Right cardiac atrium (tissue), 5 donors: ENCODE data around the gene DENND11. TPM values are rescaled to one million over a fixed set of nuclear protein-coding genes. Genes with fewer than 3 reads are reported as not detected.
A peak's percentile ranks its signal among the peaks of the same experiment; 100 is the strongest.

Source experiments
- ATAC-seq, 2 donors: fragments of 200-7000 bp; cut with Tn5 transposase; one replicate each; pipeline versions ENCODE4 v1.8.0 to v1.9.1; 2020; ENCODE audit warnings: moderate library complexity in 2 of 2, mild to moderate bottlenecking in 1 of 2
- DNase-seq, 3 donors: peaks; one replicate each; pipeline ENCODE4 v3.0.0-alpha.2; 2020
- H3K27ac ChIP-seq: one replicate; pipeline ENCODE4 v1.5.1; 2013; ENCODE audit warnings: mild to moderate bottlenecking, low read length, control low read depth, moderate library complexity
- H3K27me3 ChIP-seq: one replicate; pipeline ENCODE4 v1.6.1; 2013; ENCODE audit not compliant: control insufficient read depth, insufficient read depth
- H3K4me1 ChIP-seq: one replicate; pipeline ENCODE4 v1.6.1; 2013; ENCODE audit warnings: low read length; ENCODE audit not compliant: control insufficient read depth, insufficient read depth
- H3K4me3 ChIP-seq: one replicate; pipeline ENCODE4 v1.5.1; 2013; ENCODE audit warnings: low read length, control low read depth
- H3K9me3 ChIP-seq: one replicate; pipeline ENCODE4 v1.6.1; 2013; ENCODE audit warnings: low read length; ENCODE audit not compliant: control insufficient read depth
- WGBS: extraction: QIAGEN DNeasy Blood & Tissue Kit; methylation state at CpG from one replicate; pipeline ENCODE4 v1.1.7; 2013; 5-methylcytosine and 5-hydroxymethylcytosine counted together
- intact Hi-C, 4 donors: fragments of 100-400 bp; cut with DNase I; formaldehyde crosslinking; loops; one replicate each; pipeline versions ENCODE4 v1.11.0 to v1.14.0; 2022 to 2023
- long read RNA-seq, 4 donors: library from polyadenylated mRNA; unstranded; transcript quantifications; one replicate each; pipeline ENCODE4 v2.0.0, GENCODE V29; 2020 to 2021
- polyA plus RNA-seq: library from polyadenylated mRNA; stranded (reverse); fragments of 200-250 nt; gene quantifications from one replicate; pipeline ENCODE4 v1.2.3, GENCODE V29; 2013
- total RNA-seq, 4 donors: library from RNA; stranded (reverse); fragmentation: NEBNext Ultra II Directional; extraction: Animal tissue kit (Norgen Biotek cat#: 25700); gene quantifications; one replicate each; pipeline ENCODE4 v1.2.1, GENCODE V29; 2021
- donor health status: healthy with polysubstance abuse.
- donor health status: DM: no; HTN: yes; CAD: no.
- donor health status: DM: no; HTN: no; CAD: no.
- donor health status: DM: no; HTN: yes; CAD: no; lungs with severe emphysema.
- donor health status: DM: yes; HTN: yes; CAD: no.

DENND11 gene
- total RNA-seq (10 to 100 TPM; 10.6 to 11.9 (median 11.6) TPM), polyA plus RNA-seq (5.2 TPM)
- long read RNA-seq, donor 1, full-length matches to known transcripts = 10 of 21 reads
- long read RNA-seq, donor 1, partial matches to known transcripts = 3 of 21 reads
- long read RNA-seq, donor 1, other reads (novel, unspliced or antisense) = 8 of 21 reads
- long read RNA-seq, donor 2, full-length matches to known transcripts = 4 of 8 reads
- long read RNA-seq, donor 2, partial matches to known transcripts = 2 of 8 reads
- long read RNA-seq, donor 2, other reads (novel, unspliced or antisense) = 2 of 8 reads
- long read RNA-seq, donor 3, partial matches to known transcripts = 9 of 9 reads
- long read RNA-seq, donor 3, other reads (novel, unspliced or antisense) = 0 of 9 reads
- long read RNA-seq, donor 4, full-length matches to known transcripts = 7 of 16 reads
- long read RNA-seq, donor 4, partial matches to known transcripts = 3 of 16 reads
- long read RNA-seq, donor 4, other reads (novel, unspliced or antisense) = 6 of 16 reads

- peak within 1 kb of the TSS; percentile 100 for H3K4me3 ChIP-seq
- ATAC-seq = peak; percentile 81 to 83
- H3K27ac ChIP-seq = peak within 1 kb of the TSS; percentile 86
- H3K9me3 ChIP-seq = no peaks in the 10 kb centered on the region
- intact Hi-C loops = no loop called here
- DNase-seq = peak; percentile 53 to 85 (median 84)
- H3K4me1 ChIP-seq = peaks cover 4% of the 10 kb centered on the region
- WGBS = under 1% methylated on average over 61 of the region's 62 CpGs
- no peaks in the 10 kb centered on the region for H3K27me3 ChIP-seq
Measured at GRCh38 chr7:141702047-141702567, at the start of gene DENND11. DENND11 (minus strand) TSS chr7:141702166; CDS start chr7:141702153, 13 bp downstream.

GRCh38 chr7:141748396-141748795 is 46.4 kb upstream of the DENND11 start:
- intact Hi-C loops = no loop called here
- Histone ChIP-seq H3K27ac (no peak overlapping the region), H3K4me3 (no peak overlapping the region), H3K4me1 (no peaks in the 10 kb centered on the region), H3K27me3 (no peaks in the 10 kb centered on the region), H3K9me3 (peaks cover 5% of the 10 kb centered on the region)
- ATAC-seq (no peak), DNase-seq (no peak)
- WGBS = 96% methylated on average over 2 of the region's 2 CpGs

- intact Hi-C loops = no loop called here
- no peaks in the 10 kb centered on the region for H3K9me3 ChIP-seq
- no peak for ATAC-seq
- DNase-seq = no peak
- no peaks in the 10 kb centered on the region for H3K4me1 ChIP-seq
- H3K27ac ChIP-seq = no peak overlapping the region
- H3K4me3 ChIP-seq = no peak overlapping the region
- no peaks in the 10 kb centered on the region for H3K27me3 ChIP-seq
- WGBS = 82% methylated on average over 2 of the region's 2 CpGs
Measured at GRCh38 chr7:141744131-141744530, 42.2 kb upstream of the DENND11 start.

GRCh38 chr7:141742229-141742628 is 40.3 kb upstream of the DENND11 start:
- Histone ChIP-seq H3K4me1 (no peaks in the 10 kb centered on the region), H3K4me3 (no peak overlapping the region), H3K27ac (no peak overlapping the region), H3K9me3 (no peaks in the 10 kb centered on the region), H3K27me3 (no peaks in the 10 kb centered on the region)
- DNase-seq (no peak), ATAC-seq (no peak)
- intact Hi-C loops = no loop called here
- 45% methylated on average over 1 of the region's 1 CpG for WGBS

- H3K4me3 ChIP-seq = no peak overlapping the region
- no peak for ATAC-seq
- H3K27me3 ChIP-seq = no peaks in the 10 kb centered on the region
- no peaks in the 10 kb centered on the region for H3K4me1 ChIP-seq
- WGBS = 71% methylated on average over 3 of the region's 3 CpGs
- H3K27ac ChIP-seq = no peak overlapping the region
- DNase-seq = no peak
- intact Hi-C loops = no loop called here
- H3K9me3 ChIP-seq = no peaks in the 10 kb centered on the region
Measured at GRCh38 chr7:141739250-141739649, 37.3 kb upstream of the DENND11 start.

GRCh38 chr7:141738592-141739013 is 36.6 kb upstream of the DENND11 start:
- Histone ChIP-seq H3K27ac (peak overlapping the region; percentile 76), H3K9me3 (no peaks in the 10 kb centered on the region), H3K4me1 (no peaks in the 10 kb centered on the region), H3K4me3 (peak overlapping the region; percentile 73), H3K27me3 (no peaks in the 10 kb centered on the region)
- WGBS = under 1% methylated on average over 6 of the region's 6 CpGs
- ATAC-seq = no peak
- intact Hi-C loops = no loop called here
- no peak for DNase-seq

- Histone ChIP-seq H3K27ac (peak within 1 kb of the TSS; percentile 93), H3K27me3 (no peaks in the 10 kb centered on the region), H3K4me3 (peak within 1 kb of the TSS; percentile 73), H3K4me1 (no peaks in the 10 kb centered on the region), H3K9me3 (no peaks in the 10 kb centered on the region)
- ATAC-seq (peak; percentile 98), DNase-seq (peak; percentile 89 to 94 (median 94))
- intact Hi-C loops = no loop called here
- WGBS = 3% methylated on average over 46 of the region's 46 CpGs
Measured at GRCh38 chr7:141737836-141738591, 36.0 kb upstream of the DENND11 start, which contains the start of gene SSBP1. SSBP1 (plus strand) TSS chr7:141738358; CDS start chr7:141739167, 809 bp downstream.

- no peaks in the 10 kb centered on the region for H3K4me1 ChIP-seq
- peak; percentile 10 to 22 for ATAC-seq
- WGBS = 75% methylated on average over 11 of the region's 11 CpGs
Measured at GRCh38 chr7:141737118-141737835, 35.3 kb upstream of the DENND11 start.

GRCh38 chr7:141731476-141732149 is 29.6 kb upstream of the DENND11 start:
- intact Hi-C loops = no loop called here
- ATAC-seq (peak; percentile 20 to 71), DNase-seq (peak in 2 of 3 donors; percentile 36 to 58)
- no peak overlapping the region for H3K4me3 ChIP-seq
- peak overlapping the region; percentile 27 for H3K27ac ChIP-seq
- H3K4me1 ChIP-seq = no peaks in the 10 kb centered on the region
- WGBS = 72% methylated on average over 24 of the region's 24 CpGs
- H3K27me3 ChIP-seq = no peaks in the 10 kb centered on the region
- no peaks in the 10 kb centered on the region for H3K9me3 ChIP-seq

More at GRCh38 chr7:141737118-141737835, 35.3 kb upstream of the DENND11 start:
- Histone ChIP-seq H3K27me3 (no peaks in the 10 kb centered on the region), H3K27ac (peak overlapping the region; percentile 93), H3K9me3 (no peaks in the 10 kb centered on the region), H3K4me3 (peak overlapping the region; percentile 73)
- intact Hi-C loops = no loop called here
- no peak for DNase-seq

GRCh38 chr7:141729020-141729419 is 27.1 kb upstream of the DENND11 start:
- intact Hi-C loops = no loop called here
- WGBS = 90% methylated on average over 1 of the region's 1 CpG
- H3K4me3 ChIP-seq = no peak overlapping the region
- no peaks in the 10 kb centered on the region for H3K9me3 ChIP-seq
- DNase-seq = no peak
- no peaks in the 10 kb centered on the region for H3K4me1 ChIP-seq
- no peaks in the 10 kb centered on the region for H3K27me3 ChIP-seq
- H3K27ac ChIP-seq = no peak overlapping the region
- no peak for ATAC-seq
